ENCODE measurements around the gene UBXN2A.

Gene UBXN2A

GRCh38 chr2:24051833-24052232 is 111.6 kb downstream of the UBXN2A start:
- DNase-seq, result no peak
- H3K27ac ChIP-seq (ENCODE audit: insufficient read depth, low read length, poor library complexity, severe bottlenecking), result no peak overlapping the region
- peaks cover 18% of the 10 kb centered on the region for H3K4me1 ChIP-seq (ENCODE audit: control insufficient read depth, insufficient read depth, low read length, poor library complexity, severe bottlenecking)
- H3K36me3 ChIP-seq (ENCODE audit: control insufficient read depth, insufficient read depth, low read length), result no peaks in the 10 kb centered on the region
- H3K9me3 ChIP-seq (ENCODE audit: control insufficient read depth, low read length), result no peaks in the 10 kb centered on the region
- no peak overlapping the region for H3K4me3 ChIP-seq (ENCODE audit: insufficient read depth, low read depth, low read length, poor library complexity, severe bottlenecking)
- H3K27me3 ChIP-seq (replicated peaks; ENCODE audit: control insufficient read depth, insufficient read depth, low read length, poor library complexity, severe bottlenecking), result peaks cover 15% of the 10 kb centered on the region

GRCh38 chr2:24052951-24053350 is 112.7 kb downstream of the UBXN2A start:
- peaks cover 15% of the 10 kb centered on the region for H3K27me3 ChIP-seq (replicated peaks; ENCODE audit: control insufficient read depth, insufficient read depth, low read length, poor library complexity, severe bottlenecking)
- no peaks in the 10 kb centered on the region for H3K9me3 ChIP-seq (ENCODE audit: control insufficient read depth, low read length)
- no peaks in the 10 kb centered on the region for H3K36me3 ChIP-seq (ENCODE audit: control insufficient read depth, insufficient read depth, low read length)
- H3K4me1 ChIP-seq (ENCODE audit: control insufficient read depth, insufficient read depth, low read length, poor library complexity, severe bottlenecking), result peaks cover 18% of the 10 kb centered on the region
- no peak for DNase-seq
- no peak overlapping the region for H3K4me3 ChIP-seq (ENCODE audit: insufficient read depth, low read depth, low read length, poor library complexity, severe bottlenecking)
- H3K27ac ChIP-seq (ENCODE audit: insufficient read depth, low read length, poor library complexity, severe bottlenecking), result no peak overlapping the region
